NB4 (cell line): Measurements from ENCODE around the gene C11orf97.

Source experiments
- CTCF ChIP-seq: IDR thresholded peaks from one replicate; pipeline ENCODE4 v1.5.1; 2012; ENCODE audit warnings: low read depth, low read length
- MAX ChIP-seq: IDR thresholded peaks from 2 replicates; pipeline ENCODE4 v1.6.1; 2011; ENCODE audit warnings: low read depth, low read length
- POLR2A ChIP-seq: IDR thresholded peaks from 2 replicates; pipeline ENCODE4 v1.6.1; 2011; ENCODE audit warnings: mild to moderate bottlenecking; ENCODE audit not compliant: insufficient read length; ENCODE audit errors: extremely low read depth

DNA sequence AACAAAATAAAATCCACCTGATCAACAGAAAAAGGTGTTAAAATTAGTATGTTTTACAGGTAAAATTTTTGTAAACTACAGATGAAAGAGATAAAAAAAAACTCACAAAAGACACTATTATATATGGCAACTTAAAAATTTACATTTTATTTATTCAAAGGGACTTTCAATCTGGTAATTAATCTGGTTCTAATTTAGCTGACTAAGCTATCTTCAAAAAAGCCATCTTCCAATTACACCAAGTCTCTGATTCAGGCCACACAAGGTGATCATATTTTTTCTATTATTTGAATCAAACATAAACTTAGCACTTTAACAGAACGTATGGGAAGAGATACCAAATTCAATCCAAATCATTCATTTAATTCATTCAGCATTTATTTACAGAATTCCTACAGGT, 26.2 kb upstream of the C11orf97 start:
- no peak for TF ChIP-seq CTCF
- TF ChIP-seq POLR2A, result no peak
- TF ChIP-seq MAX, result no peak
